PC-9 (cell line): ENCODE measurements around the gene INAFM2.

Experiments used
- CTCF ChIP-seq: fragments of 200-600 bp; sonication (generic); conservative IDR thresholded peaks from 2 replicates; pipeline ENCODE4 v1.6.1; 2017; ENCODE audit warnings: mixed run types, antibody characterized with exemption, mild to moderate bottlenecking, moderate library complexity
- EZH2 ChIP-seq: fragments of 200-600 bp; sonication (generic); IDR thresholded peaks from 2 replicates; pipeline ENCODE4 v1.8.0; 2017; ENCODE audit warnings: antibody characterized with exemption, low read depth

- TF ChIP-seq CTCF (no peak), EZH2 (no peak)
These were observed 21.1 kb upstream of the INAFM2 start for GRCh38 chr15:40302288-40302886.
